GM18909 (cell line): ENCODE data around the gene CFAP97.
A peak's percentile ranks its signal among the peaks of the same experiment; 100 is the strongest.
"Not testable (repeated sequence)": the region's sequence is repeated elsewhere in the genome, so short reads cannot be mapped to it uniquely, and the experiment has no call there.

Experiments
- ATAC-seq: cut with Tn5 transposase; IDR thresholded peaks from one replicate; pipeline ENCODE4 v1.9.1; 2021; ENCODE audit warnings: mild to moderate bottlenecking; ENCODE audit not compliant: unreplicated experiment, poor library complexity

CFAP97 gene

DNA sequence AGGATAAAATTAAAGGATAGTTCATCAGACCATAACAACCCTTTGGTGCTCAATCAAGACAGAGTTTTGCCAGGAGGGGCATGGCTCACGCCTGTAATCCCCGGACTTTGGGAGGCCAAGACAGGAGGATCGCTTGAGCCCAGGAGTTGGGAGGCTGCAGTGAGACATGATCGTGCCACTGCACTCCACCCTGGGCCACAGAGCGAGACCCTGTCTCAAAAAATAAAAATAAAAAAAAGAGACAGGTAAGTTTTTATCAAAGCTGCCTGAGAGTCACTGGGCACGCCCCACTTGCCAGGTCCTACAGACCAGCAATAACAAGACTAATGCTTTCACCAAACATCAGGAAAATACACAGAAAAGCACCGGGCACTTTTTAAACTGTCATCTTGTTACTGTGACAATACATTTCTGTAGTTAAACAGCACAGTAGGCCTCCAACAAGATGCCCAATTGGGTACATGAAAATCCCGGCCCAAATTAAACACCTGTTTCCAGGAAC is 765 bp downstream of the CFAP97 start:
- peak; percentile 7 for ATAC-seq

- no peak for ATAC-seq
Measured at GRCh38 chr4:185201977-185202962, 1.5 kb downstream of the CFAP97 start.

DNA sequence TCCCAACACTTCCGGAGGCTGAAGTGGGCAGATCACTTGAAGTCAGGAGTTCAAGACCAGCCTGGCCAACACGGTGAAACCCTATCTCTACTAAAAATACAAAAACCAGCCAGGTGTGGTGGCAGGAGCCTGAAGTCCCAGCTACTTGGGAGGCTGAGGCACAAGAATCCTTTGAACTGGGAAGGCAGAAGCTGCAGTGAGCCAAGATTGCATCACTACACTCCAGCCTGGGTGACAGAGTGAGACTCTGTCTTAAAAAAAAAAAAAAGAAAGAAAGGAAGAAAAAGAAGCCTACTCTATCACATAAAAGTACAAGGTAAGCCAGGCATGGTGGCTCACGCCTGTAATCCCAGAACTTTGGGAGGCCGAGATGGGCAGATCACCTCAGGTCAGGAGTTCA is 5.6 kb downstream of the CFAP97 start:
- ATAC-seq: not testable (repeated sequence)

DNA sequence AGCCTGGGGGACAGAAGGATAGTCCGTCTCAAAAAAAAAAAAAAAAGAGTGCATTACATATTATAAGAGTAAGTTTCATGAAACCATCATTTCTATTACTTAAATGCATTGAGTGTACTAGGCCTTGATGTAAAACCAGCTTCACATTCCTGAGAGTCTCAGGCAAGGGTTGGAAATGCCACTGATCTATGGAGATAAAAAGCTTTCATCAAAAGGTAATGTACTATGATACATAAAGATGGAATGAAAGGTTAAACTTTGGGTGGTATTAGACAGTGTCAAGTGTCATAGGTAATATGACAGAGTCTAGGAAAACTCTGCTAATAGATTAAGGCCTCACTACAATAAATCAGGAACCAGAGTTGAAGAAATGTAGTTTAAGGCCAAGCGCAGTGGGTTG is 7.4 kb downstream of the CFAP97 start:
- no peak for ATAC-seq

DNA sequence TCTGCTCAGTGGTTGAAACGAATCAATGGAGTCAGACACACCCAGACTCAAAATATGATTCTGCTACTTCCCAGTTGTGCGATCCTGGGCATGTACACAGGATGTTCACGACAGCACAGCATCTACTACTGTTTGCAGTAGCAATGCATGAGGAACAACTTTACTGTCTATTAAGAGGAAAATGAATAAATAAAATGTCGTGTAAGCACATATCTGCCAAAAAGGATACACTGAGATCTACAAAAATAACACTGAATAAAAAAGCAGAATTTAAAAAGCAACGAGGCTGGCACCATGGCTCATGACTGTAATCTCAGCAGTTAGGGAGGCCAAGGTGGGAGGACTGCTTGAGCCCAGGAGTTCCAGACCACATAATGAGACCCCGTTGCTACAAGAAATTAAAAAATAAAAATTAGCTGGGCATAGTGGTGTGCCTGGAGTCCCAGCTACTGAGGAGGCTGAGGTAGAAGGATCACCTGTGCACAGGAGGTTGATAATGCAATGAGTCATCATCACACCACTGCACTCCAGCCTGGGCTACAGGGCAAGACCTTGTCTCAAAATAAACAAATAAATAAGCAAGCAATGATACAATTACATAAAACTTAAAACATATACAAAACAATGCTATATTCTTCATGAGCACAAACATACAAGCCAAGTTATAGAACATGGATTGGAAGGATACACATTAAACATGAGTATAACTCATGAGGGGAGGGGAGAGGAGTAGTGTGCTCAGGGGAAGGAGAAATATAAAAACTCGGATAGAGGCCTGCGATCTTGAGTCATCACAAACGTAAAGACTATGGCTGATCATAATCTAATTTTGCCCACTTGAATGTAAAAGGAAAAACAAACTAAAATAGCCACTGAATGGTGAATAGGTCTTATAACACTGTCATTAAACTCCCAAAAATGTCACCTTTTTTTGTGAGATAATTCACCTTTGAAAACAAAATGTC is 8.6 kb downstream of the CFAP97 start:
- ATAC-seq: no peak

DNA sequence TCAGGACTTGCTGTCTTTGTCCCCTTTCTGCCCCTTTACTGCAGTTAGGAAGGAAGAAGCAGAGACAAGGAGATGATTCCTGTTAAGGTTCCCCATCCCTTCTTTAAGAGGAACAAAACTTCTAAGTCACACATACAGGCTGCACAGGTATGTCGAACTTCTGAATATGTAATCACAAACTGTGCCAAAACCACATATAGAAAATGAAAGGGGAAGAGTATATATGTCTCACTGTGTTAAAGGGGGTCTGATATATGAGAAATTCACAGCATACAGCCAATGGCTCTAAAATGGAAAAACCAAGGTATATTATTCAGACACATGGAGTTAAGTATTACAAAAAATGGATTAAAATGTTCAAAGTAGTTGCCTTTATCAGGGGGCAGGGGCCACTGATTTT is 11.7 kb downstream of the CFAP97 start:
- peak; percentile 95 for ATAC-seq

DNA sequence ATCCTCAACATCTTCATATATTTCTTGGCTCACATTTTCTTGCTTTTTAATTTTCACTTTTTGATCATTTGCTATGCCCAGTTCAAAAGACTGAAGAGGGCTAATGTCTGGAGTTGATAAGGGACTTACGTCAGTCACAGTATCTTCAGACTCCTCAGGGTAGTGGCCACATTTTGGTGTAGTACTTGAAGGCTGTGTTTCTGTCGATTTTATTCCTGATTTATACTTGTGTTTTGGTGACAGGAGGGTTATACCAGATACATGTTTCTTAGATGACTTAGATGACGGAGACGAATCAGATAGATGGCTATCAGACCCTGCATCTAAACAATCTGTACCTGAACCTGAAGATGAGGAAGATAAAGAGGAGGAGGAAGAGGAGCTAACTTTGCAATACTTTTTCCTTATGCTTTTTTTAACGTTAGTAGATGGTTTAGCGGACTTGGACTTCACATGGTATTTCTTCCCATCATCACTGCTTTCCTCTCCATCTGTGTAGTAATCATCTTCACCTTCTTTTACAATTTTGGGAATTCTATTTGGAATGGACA is 13.4 kb downstream of the CFAP97 start:
- no peak for ATAC-seq

DNA sequence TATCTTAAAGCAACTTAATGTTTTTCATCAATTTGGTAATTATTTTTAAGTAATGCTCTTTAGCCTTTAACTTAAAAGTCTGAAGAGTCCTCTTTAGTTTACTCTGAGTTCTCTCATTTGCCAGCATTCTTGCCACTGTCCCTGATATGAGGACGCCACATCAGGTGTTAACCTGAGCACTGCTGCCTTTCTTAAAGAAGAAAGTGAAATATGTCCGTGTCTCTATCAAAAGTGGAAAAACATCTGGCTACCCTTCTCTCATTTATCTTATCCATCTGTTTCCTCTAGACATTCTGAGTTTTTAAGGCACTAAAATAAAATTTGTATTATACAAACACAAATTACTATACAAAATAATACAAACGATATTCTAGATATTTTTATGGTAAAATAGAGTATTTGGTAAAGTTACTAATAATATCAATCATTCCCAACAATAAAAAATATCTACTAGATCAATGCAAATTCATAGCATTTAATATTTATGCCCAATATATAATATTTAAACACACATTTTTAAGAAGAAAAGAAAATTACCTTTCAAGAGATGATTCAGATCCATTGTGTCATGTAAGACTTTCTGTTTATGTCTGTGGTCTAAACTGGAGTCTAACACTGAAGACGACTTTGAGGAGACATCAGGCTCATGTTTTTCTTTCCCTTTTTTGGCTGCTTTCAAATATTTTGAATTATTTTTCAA is 14.0 kb downstream of the CFAP97 start:
- ATAC-seq: no peak

GRCh38 chr4:185186769-185187168 is 17.0 kb downstream of the CFAP97 start:
- ATAC-seq: no peak

DNA sequence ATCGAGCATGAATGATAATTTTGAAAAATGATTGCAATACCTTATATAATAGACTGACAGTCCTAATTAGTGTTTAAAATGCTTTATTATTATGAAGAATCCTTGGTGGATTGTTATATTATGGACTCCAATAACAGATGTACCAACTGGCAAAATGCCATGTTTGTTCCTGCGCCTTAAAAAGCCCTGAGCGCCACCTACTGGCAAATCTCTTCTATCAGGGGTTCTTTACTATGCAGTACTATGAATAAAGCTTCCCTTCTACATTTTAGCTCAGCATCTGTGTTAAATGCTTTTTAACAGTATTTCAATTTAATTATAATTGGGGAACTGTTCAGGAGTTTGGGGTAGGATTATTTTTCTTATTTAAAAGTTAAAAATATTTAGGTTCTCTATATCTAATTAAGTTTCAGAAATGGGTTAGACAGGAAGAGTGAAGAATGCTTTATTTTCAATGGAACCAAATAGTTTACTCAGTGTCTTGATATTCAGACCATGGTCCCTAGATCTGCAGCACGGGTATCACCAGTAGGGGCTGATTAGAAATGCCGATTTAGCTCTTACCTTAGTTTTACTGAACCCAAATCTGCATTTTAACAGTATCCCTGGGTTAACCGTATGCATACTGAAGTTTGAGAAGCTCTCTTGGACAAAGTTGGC is 20.0 kb downstream of the CFAP97 start:
- ATAC-seq: peak; percentile 77

- ATAC-seq: no peak
Measured at GRCh38 chr4:185182239-185182638, 21.6 kb downstream of the CFAP97 start.

GRCh38 chr4:185179488-185179887 is 24.3 kb downstream of the CFAP97 start:
- no peak for ATAC-seq

- peak; percentile 87 for ATAC-seq
Measured at GRCh38 chr4:185171373-185172071, 32.3 kb downstream of the CFAP97 start.

GRCh38 chr4:185167234-185167633 is 36.6 kb downstream of the CFAP97 start:
- no peak for ATAC-seq

DNA sequence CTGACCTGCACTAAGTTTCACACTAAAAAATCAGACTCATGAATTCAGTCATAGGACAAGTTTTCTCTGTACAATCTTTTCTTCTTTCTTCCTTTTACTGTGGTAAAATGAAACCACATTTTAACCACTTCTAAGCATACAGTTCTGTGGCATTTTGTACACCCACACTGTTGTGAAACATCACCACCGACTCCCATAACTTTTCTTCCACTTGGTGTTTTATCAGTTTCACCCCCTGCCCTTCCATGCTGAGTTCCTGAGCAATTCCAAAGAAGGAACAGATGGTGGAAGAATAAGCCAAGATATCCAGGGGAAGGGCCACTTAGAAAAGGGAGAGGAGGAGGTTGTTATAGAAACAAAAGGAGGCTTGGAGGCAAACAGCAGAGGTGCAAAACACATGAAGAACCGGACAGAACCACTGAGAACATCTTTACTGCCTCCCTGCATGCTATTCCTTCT is 38.2 kb downstream of the CFAP97 start:
- ATAC-seq: peak; percentile 93

- no peak for ATAC-seq
Measured at GRCh38 chr4:185151296-185151695, 52.5 kb downstream of the CFAP97 start.

GRCh38 chr4:185149392-185149791 is 54.4 kb downstream of the CFAP97 start:
- no peak for ATAC-seq

GRCh38 chr4:185145572-185145971 is 58.2 kb downstream of the CFAP97 start:
- no peak for ATAC-seq
